Smooth muscle cell (in vitro differentiated cells): ENCODE measurements around the gene TBC1D9. TPM values are rescaled to one million over a fixed set of nuclear protein-coding genes. Genes with fewer than 3 reads are reported as not detected.

Source experiments
- DNase-seq: peaks from one replicate; lab custom pipeline; 2025; ENCODE audit not compliant: unreplicated experiment; lab: John Stamatoyannopoulos, UW
- H2AFZ ChIP-seq: fragments of 200-600 bp; sonication (generic); 2 replicates; pipeline ENCODE4 v1.6.0; 2016; ENCODE audit warnings: antibody characterized with exemption, low read depth, mild to moderate bottlenecking
- H3F3A ChIP-seq: fragments of 200-600 bp; sonication (generic); 2 replicates; pipeline ENCODE4 v1.6.0; 2017; ENCODE audit warnings: antibody characterized with exemption, low read depth
- H3K27ac ChIP-seq: fragments of 200-600 bp; sonication (generic); 2 replicates; pipeline ENCODE4 v1.5.1; 2016; ENCODE audit warnings: low read depth, mild to moderate bottlenecking
- H3K27me3 ChIP-seq: fragments of 200-600 bp; sonication (generic); 2 replicates; pipeline ENCODE4 v1.6.1; 2016; ENCODE audit warnings: low read depth, mild to moderate bottlenecking
- H3K36me3 ChIP-seq: fragments of 200-600 bp; sonication (generic); 2 replicates; pipeline ENCODE4 v1.5.1; 2016; ENCODE audit warnings: low read depth
- H3K4me1 ChIP-seq: fragments of 200-600 bp; sonication (generic); 2 replicates; pipeline ENCODE4 v1.5.1; 2016; ENCODE audit warnings: low read depth
- H3K4me2 ChIP-seq: fragments of 200-600 bp; sonication (generic); 2 replicates; pipeline ENCODE4 v1.6.0; 2016; ENCODE audit warnings: mild to moderate bottlenecking
- H3K4me3 ChIP-seq: fragments of 200-600 bp; sonication (generic); 2 replicates; pipeline ENCODE4 v1.5.1; 2016; ENCODE audit warnings: mild to moderate bottlenecking
- H3K79me2 ChIP-seq: fragments of 200-600 bp; sonication (generic); 2 replicates; pipeline ENCODE4 v1.6.0; 2016; ENCODE audit warnings: low read depth, mild to moderate bottlenecking
- H3K9ac ChIP-seq: fragments of 200-600 bp; sonication (generic); 2 replicates; pipeline ENCODE4 v1.6.0; 2016; ENCODE audit warnings: low read depth
- H3K9me3 ChIP-seq: fragments of 200-600 bp; sonication (generic); replicated peaks from 2 replicates; pipeline ENCODE4 v1.5.1; 2016; ENCODE audit warnings: low read depth
- H4K20me1 ChIP-seq: fragments of 200-600 bp; sonication (generic); 2 replicates; pipeline ENCODE4 v1.6.0; 2016; ENCODE audit warnings: low read depth
- WGBS: methylation state at CpG from one replicate; pipeline ENCODE4 v1.1.7; 2016; ENCODE audit warnings: low lambda C conversion rate; 5-methylcytosine and 5-hydroxymethylcytosine counted together
- polyA plus RNA-seq: library from polyadenylated mRNA; unstranded; fragments of >200 nt; fragmentation: Nextera tagmentation; extraction: Ambion mirVana; gene quantifications from 2 replicates; pipeline ENCODE4 v1.2.1, GENCODE V29; 2016
- total RNA-seq: library from RNA; depleted of rRNA; stranded (reverse); fragments of >200 nt; gene quantifications from 2 replicates; pipeline ENCODE4 v1.2.3, GENCODE V29; 2014
- TF ChIP-seq, protein P1 (sequence below): fragments of 200-600 bp; sonication (generic); IDR thresholded peaks from 2 replicates; pipeline ENCODE4 v1.5.1; 2017; ENCODE audit warnings: borderline replicate concordance, mild to moderate bottlenecking, antibody characterized with exemption; ENCODE audit not compliant: insufficient read depth, poor library complexity, severe bottlenecking

TBC1D9 gene
- total and polyA plus RNA-seq, 2 experiments from 2014 or later = 9.1 to 39.5 TPM

GRCh38 chr4:140644470-140645185, 111.6 kb downstream of the TBC1D9 start:
- Histone ChIP-seq H3F3A (no peaks in the 10 kb centered on the region), H3K4me3 (no peak overlapping the region), H3K4me1 (peaks cover 22% of the 10 kb centered on the region), H3K4me2 (no peak overlapping the region), H3K27ac (no peak overlapping the region), H4K20me1 (no peaks in the 10 kb centered on the region), H3K27me3 (no peaks in the 10 kb centered on the region), H2AFZ (no peak overlapping the region), H3K79me2 (no peaks in the 10 kb centered on the region), H3K36me3 (no peaks in the 10 kb centered on the region), H3K9ac (no peak overlapping the region), H3K9me3 (no peaks in the 10 kb centered on the region)
- no peak for DNase-seq
- TF ChIP-seq, protein P1, sequence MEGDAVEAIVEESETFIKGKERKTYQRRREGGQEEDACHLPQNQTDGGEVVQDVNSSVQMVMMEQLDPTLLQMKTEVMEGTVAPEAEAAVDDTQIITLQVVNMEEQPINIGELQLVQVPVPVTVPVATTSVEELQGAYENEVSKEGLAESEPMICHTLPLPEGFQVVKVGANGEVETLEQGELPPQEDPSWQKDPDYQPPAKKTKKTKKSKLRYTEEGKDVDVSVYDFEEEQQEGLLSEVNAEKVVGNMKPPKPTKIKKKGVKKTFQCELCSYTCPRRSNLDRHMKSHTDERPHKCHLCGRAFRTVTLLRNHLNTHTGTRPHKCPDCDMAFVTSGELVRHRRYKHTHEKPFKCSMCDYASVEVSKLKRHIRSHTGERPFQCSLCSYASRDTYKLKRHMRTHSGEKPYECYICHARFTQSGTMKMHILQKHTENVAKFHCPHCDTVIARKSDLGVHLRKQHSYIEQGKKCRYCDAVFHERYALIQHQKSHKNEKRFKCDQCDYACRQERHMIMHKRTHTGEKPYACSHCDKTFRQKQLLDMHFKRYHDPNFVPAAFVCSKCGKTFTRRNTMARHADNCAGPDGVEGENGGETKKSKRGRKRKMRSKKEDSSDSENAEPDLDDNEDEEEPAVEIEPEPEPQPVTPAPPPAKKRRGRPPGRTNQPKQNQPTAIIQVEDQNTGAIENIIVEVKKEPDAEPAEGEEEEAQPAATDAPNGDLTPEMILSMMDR = no peak
- 98% methylated on average over 20 of the region's 25 CpGs for WGBS

DNA sequence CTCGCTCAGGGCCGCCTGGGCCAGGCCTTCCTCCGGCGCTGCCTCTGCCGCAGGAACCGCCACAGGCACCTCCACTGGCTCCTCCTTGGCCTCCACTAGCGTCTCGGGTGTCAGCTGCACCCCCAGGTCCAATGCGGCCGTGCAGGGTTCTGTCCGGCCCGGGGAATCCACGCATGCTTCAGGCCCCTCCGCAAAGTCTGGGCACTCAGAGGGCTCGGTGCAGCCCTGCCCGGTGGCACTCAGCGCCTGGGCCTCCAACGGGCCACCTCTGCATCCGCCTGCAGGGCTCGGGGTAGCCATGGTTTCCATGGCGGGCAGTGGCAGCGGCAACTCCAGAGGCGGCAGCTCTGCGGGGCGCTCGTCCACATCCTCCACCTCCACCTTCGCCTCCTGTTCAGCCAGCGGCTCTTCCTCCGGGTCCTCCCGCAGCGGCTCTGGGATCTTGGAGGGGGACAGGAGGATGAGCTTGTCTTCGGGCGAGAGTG, 112.6 kb downstream of the TBC1D9 start:
- Histone ChIP-seq H3K79me2 (no peaks in the 10 kb centered on the region), H3K4me3 (no peak overlapping the region), H3K4me1 (peaks cover 17% of the 10 kb centered on the region), H4K20me1 (no peaks in the 10 kb centered on the region), H3K36me3 (no peaks in the 10 kb centered on the region), H3K27me3 (no peaks in the 10 kb centered on the region), H3K4me2 (no peak overlapping the region), H3K27ac (no peak overlapping the region), H2AFZ (no peak overlapping the region), H3K9me3 (no peaks in the 10 kb centered on the region), H3F3A (no peaks in the 10 kb centered on the region), H3K9ac (no peak overlapping the region)
- TF ChIP-seq, protein P1 = no peak
- no peak for DNase-seq
- over 99% methylated on average over 29 of the region's 33 CpGs for WGBS

DNA sequence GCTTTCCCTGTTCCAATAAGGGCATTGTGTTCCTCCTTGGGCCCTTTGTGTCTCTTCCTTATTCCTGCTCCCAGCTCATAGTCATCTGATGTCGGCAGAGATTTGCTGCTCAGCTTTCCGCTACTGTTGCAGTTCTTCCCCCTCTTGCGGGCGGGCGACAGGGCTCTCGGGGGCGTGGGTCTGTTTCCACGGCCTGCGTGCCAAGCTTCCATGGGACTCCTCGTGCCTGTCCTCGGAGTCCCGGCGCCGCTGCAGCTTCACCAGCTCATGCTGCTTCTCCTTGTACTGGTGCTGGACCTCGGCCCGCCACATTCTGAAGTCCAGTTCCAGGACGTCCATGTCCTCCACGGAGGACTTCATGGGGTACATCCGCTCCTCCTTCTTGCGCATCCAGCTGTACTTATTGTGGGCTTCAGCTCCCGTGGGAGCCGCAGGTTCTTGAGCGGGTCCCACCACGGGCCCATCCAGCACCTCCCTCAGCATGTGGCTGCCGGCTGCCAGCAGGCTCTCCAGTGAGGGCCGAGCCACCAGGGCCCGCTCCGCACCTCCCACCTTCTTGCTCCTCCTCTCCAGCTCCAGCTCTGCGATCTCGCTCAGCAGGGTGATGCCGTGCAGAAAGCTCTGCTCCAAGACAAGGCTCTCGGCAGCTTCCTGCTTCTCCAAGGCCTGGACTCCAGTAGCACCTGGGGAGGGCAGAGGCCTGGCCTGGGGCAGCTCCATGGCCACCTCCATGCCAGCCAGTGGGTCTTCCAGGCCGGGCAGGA, 113.3 kb downstream of the TBC1D9 start:
- peaks cover 10% of the 10 kb centered on the region for H3K4me1 ChIP-seq
- DNase-seq = no peak
- no peaks in the 10 kb centered on the region for H3K36me3 ChIP-seq
- no peaks in the 10 kb centered on the region for H3K79me2 ChIP-seq
- H3K9ac ChIP-seq = no peak overlapping the region
- no peak overlapping the region for H3K4me2 ChIP-seq
- H3K4me3 ChIP-seq = no peak overlapping the region
- TF ChIP-seq, protein P1 = no peak
- H3K27me3 ChIP-seq = no peaks in the 10 kb centered on the region
- no peak overlapping the region for H3K27ac ChIP-seq
- 99% methylated on average over 32 of the region's 33 CpGs for WGBS
- no peak overlapping the region for H2AFZ ChIP-seq
- no peaks in the 10 kb centered on the region for H4K20me1 ChIP-seq
- no peaks in the 10 kb centered on the region for H3F3A ChIP-seq
- H3K9me3 ChIP-seq = no peaks in the 10 kb centered on the region
